Measurements from ENCODE around the gene STK38.

- TF ChIP-seq CTCF (IDR thresholded peaks at IDR 0.05; ENCODE audit: low read length): no peak
- no peak for TF ChIP-seq EZH2 (optimal IDR thresholded peaks at IDR 0.05; ENCODE audit: low read depth, low read length)
- no peak for TF ChIP-seq EZH2phosphoT487 (IDR thresholded peaks at IDR 0.05; ENCODE audit: low read length)
Observed at GRCh38 chr6:36464233-36464632, 83.0 kb downstream of the STK38 start.
